Measurements from ENCODE around the gene PPIL3.

- TF ChIP-seq CTCF (IDR thresholded peaks at IDR 0.05; ENCODE audit: borderline replicate concordance, extremely low read depth, low read length, poor library complexity, severe bottlenecking) (no peak), EZH2 (IDR thresholded peaks at IDR 0.05; ENCODE audit: borderline replicate concordance, low read depth, low read length, severe bottlenecking) (no peak)
These were observed 42.2 kb upstream of the PPIL3 start for GRCh38 chr2:200930947-200931626.

Measured in DND-41 (cell line).